ENCODE measurements around the gene PRRT1B. TPM values are rescaled to one million over a fixed set of nuclear protein-coding genes. Genes with fewer than 3 reads are reported as not detected.

PRRT1B gene
- total RNA-seq, 6 experiments from 2014 or later = 0.25 to 7.3 (median 2.4) TPM

- H3K4me1 ChIP-seq = no peaks in the 10 kb centered on the region
- intact Hi-C loops (cut with DNase I) = no loop called here
- no peak for TF ChIP-seq CTCF (IDR thresholded peaks at IDR 0.05)
- TF ChIP-seq POLR2A (IDR thresholded peaks at IDR 0.05) = no peak
- H3K9me3 ChIP-seq = no peaks in the 10 kb centered on the region
- DNase-seq (peak in 2 of 3 donors; percentile 42 to 44), ATAC-seq (no peak)
- no peaks in the 10 kb centered on the region for H3K27me3 ChIP-seq
- peaks cover 0 to 35% (median 8%) of the 10 kb centered on the region in 4 donors for H3K36me3 ChIP-seq
- no peak overlapping the region for H3K4me3 ChIP-seq
- 93% methylated on average over 3 of the region's 16 CpGs for WGBS (ENCODE audit: insufficient coverage, low coverage, low lambda C conversion rate, missing lambda C conversion rate)
- H3K27ac ChIP-seq = no peak overlapping the region
Measured at GRCh38 chr9:131589124-131589711, 43.9 kb downstream of the PRRT1B start.

GRCh38 chr9:131589993-131590392 lies 44.7 kb downstream of the PRRT1B start:
- Histone ChIP-seq H3K9me3 (no peaks in the 10 kb centered on the region), H3K36me3 (peaks cover 0 to 31% (median 7%) of the 10 kb centered on the region in 4 donors), H3K4me1 (no peaks in the 10 kb centered on the region), H3K27ac (no peak overlapping the region), H3K4me3 (no peak overlapping the region), H3K27me3 (no peaks in the 10 kb centered on the region)
- intact Hi-C loops (cut with DNase I) = loop anchor here (2.0 to 5.0 kb wide), 2 partner anchors 147 to 151 kb away; partner anchors contain the start of gene RAPGEF1 (in 1 of the 2)
- DNase-seq (peak in 1 of 3 donors; percentile 43), ATAC-seq (no peak)
- WGBS (ENCODE audit: insufficient coverage, low coverage, low lambda C conversion rate, missing lambda C conversion rate) = 65% methylated on average over 4 of the region's 14 CpGs
- TF ChIP-seq CTCF (IDR thresholded peaks at IDR 0.05) = no peak
- TF ChIP-seq POLR2A (IDR thresholded peaks at IDR 0.05) = no peak

GRCh38 chr9:131590449-131590848 lies 45.1 kb downstream of the PRRT1B start:
- DNase-seq = peak in 2 of 3 donors; percentile 42 to 49
- H3K27ac ChIP-seq = no peak overlapping the region
- no peaks in the 10 kb centered on the region for H3K27me3 ChIP-seq
- ATAC-seq = no peak
- no peak for TF ChIP-seq CTCF (IDR thresholded peaks at IDR 0.05)
- TF ChIP-seq POLR2A (IDR thresholded peaks at IDR 0.05) = no peak
- no peak overlapping the region for H3K4me3 ChIP-seq
- no peaks in the 10 kb centered on the region for H3K9me3 ChIP-seq
- H3K36me3 ChIP-seq = peaks cover 0 to 32% (median 7%) of the 10 kb centered on the region in 4 donors
- intact Hi-C loops (cut with DNase I) = loop anchor here (2.0 to 5.0 kb wide), 2 partner anchors 147 to 150 kb away; partner anchors contain the start of gene RAPGEF1 (in 1 of the 2)
- H3K4me1 ChIP-seq = no peaks in the 10 kb centered on the region
- 59% methylated on average over 6 of the region's 13 CpGs for WGBS (ENCODE audit: insufficient coverage, low coverage, low lambda C conversion rate, missing lambda C conversion rate)

- H3K27me3 ChIP-seq = no peaks in the 10 kb centered on the region
- intact Hi-C loops (cut with DNase I) = loop anchor here (2.0 to 5.0 kb wide), 2 partner anchors 146 to 150 kb away; partner anchors contain the start of gene RAPGEF1 (in 1 of the 2)
- WGBS (ENCODE audit: insufficient coverage, low coverage, low lambda C conversion rate, missing lambda C conversion rate) = 46% methylated on average over 15 of the region's 21 CpGs
- ATAC-seq (peak; percentile 90 to 95 (median 94)), DNase-seq (peak; percentile 84 to 89 (median 85))
- no peaks in the 10 kb centered on the region for H3K9me3 ChIP-seq
- TF ChIP-seq CTCF (IDR thresholded peaks at IDR 0.05) (peak; percentile 83 to 97 (median 88)), POLR2A (IDR thresholded peaks at IDR 0.05) (no peak)
- H3K4me1 ChIP-seq = no peaks in the 10 kb centered on the region
- H3K27ac ChIP-seq = no peak overlapping the region
- H3K36me3 ChIP-seq = peaks cover 0 to 39% (median 8%) of the 10 kb centered on the region in 4 donors
- H3K4me3 ChIP-seq = no peak overlapping the region
Measured at GRCh38 chr9:131590907-131591844, 45.9 kb downstream of the PRRT1B start.

Data from right lobe of liver (tissue), 6 donors.